ENCODE data around the gene HS3ST6.
"Not testable (repeated sequence)": the region's sequence is repeated elsewhere in the genome, so short reads cannot be mapped to it uniquely, and the experiment has no call there.

The HS3ST6 gene

DNA sequence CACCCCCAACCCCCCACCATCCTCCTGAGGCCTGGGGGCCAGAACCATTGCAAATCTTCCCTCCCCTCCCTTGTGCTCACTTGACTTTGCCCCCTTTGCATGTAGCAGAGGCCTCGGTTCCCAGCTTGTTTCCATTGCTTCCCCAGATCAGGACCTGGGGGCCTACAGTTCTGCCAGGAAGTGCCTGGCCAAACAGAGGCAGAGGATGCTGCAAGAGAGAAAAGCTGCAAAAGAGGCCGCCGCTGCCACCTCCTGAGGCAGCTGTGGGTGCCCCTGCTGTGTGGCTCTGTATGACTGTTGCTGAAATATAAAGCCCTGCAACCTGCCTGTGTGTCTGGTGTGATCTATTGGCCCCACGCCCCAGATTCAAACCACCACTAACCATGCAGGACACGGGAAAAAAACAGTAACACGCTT is 43.4 kb upstream of the HS3ST6 start:
- Histone ChIP-seq H3K36me3 (replicated peaks) (peaks cover 32% of the 10 kb centered on the region), H3K27me3 (replicated peaks) (no peaks in the 10 kb centered on the region), H3K4me3 (ENCODE audit: low read depth, low read length) (no peak overlapping the region), H3K27ac (no peak overlapping the region)
- in situ Hi-C loops (cut with HindIII; ENCODE audit: low pct_ligation_motif_present, low sequenced_read_pairs): no loop called here
- TF ChIP-seq, protein P1, sequence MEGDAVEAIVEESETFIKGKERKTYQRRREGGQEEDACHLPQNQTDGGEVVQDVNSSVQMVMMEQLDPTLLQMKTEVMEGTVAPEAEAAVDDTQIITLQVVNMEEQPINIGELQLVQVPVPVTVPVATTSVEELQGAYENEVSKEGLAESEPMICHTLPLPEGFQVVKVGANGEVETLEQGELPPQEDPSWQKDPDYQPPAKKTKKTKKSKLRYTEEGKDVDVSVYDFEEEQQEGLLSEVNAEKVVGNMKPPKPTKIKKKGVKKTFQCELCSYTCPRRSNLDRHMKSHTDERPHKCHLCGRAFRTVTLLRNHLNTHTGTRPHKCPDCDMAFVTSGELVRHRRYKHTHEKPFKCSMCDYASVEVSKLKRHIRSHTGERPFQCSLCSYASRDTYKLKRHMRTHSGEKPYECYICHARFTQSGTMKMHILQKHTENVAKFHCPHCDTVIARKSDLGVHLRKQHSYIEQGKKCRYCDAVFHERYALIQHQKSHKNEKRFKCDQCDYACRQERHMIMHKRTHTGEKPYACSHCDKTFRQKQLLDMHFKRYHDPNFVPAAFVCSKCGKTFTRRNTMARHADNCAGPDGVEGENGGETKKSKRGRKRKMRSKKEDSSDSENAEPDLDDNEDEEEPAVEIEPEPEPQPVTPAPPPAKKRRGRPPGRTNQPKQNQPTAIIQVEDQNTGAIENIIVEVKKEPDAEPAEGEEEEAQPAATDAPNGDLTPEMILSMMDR (IDR thresholded peaks at IDR 0.05; ENCODE audit: low read depth, low read length, missing control alignments): no peak
- DNase-seq: no peak

DNA sequence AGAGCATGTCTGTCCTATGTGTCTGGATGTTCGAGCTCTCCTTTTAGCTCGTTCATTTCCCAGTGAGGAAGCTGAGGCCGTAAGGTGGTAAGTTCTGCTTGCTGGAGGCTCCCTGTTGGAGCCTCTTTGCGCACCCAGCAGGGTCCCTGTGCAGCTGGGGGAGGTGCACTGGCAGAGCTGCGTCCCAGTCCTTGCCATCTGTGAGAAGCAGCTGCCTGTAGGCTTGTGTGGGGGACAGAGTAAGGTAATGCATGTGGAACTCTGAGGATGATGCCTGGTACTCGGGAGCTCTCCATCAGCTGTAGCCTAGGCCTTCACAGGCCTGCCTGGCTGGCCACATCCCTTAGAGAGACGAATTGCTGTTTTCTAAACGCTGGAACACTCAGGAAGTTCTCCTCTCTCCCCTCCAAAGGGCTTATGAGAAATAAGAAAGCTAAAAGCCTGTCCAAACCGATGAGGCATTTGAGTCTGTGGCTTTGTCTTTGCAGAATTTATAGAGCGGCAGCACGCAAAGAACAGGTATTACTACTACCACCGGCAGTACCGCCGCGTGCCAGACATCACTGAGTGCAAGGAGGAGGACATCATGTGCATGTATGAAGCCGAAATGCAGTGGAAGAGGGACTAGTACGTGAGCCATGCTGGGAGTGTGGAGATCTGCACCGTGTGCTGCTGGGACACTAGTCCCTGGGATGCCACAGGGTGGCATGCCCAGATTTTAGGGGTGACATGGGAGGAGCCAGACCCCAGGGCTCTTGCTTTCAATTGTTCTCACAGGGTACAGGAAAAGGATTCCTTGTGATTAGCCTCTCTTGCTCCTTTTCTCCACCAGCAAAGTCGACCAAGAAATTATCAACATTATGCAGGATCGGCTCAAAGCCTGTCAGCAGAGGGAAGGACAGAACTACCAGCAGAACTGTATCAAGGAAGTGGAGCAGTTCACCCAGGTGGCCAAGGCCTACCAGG is 42.7 kb upstream of the HS3ST6 start:
- DNase-seq: no peak
- Histone ChIP-seq H3K27me3 (replicated peaks) (no peaks in the 10 kb centered on the region), H3K36me3 (replicated peaks) (peaks cover 32% of the 10 kb centered on the region), H3K27ac (no peak overlapping the region), H3K4me3 (ENCODE audit: low read depth, low read length) (peak overlapping the region; percentile 88)
- in situ Hi-C loops (cut with HindIII; ENCODE audit: low pct_ligation_motif_present, low sequenced_read_pairs): no loop called here
- TF ChIP-seq, protein P1 (IDR thresholded peaks at IDR 0.05; ENCODE audit: low read depth, low read length, missing control alignments): no peak

DNA sequence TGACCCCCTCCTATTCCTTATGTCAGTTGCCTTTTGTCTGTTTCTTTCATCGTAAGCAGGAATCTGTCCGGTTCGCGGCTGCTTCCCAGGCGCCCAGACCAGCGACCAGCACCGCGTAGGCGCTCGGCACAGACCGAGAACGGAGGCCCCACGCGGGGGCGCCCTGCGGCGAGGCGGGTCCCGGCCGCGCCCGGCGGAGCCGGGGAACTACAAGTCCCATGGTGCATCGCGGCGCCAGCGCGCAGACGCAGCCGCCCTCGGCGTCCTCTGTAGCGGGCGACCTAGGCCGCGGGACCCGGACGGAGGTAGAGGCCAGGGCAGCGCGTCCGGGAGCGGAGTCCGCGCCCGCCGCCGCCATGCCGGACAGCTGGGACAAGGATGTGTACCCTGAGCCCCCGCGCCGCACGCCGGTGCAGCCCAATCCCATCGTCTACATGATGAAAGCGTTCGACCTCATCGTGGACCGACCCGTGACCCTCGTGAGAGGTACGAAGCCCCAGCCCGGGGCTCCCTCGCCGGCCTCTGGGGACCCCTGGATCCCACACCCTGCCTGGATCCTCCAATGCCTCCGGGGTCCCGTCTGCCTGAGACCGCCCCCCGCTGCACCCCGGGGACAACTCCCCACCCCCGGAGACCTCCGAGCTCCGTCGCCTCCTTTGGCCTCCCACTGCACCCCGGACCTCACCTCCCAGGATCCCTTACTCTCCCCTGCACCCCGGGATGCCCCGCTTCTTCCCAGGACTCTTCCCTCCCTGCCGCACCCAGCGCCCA is 41.2 kb upstream of the HS3ST6 start, which contains the start of gene NDUFB10:
TSS of gene NDUFB10 (plus strand) at position 270 of the 771 bp plus-strand sequence. CDS start at position 357, 87 bp downstream.
- peak within 1 kb of the TSS; percentile 88 for H3K4me3 ChIP-seq (ENCODE audit: low read depth, low read length)
- H3K27ac ChIP-seq: peak within 1 kb of the TSS; percentile 24
- H3K36me3 ChIP-seq (replicated peaks): peaks cover 32% of the 10 kb centered on the region
- DNase-seq: peak; percentile 78
- TF ChIP-seq, protein P1 (IDR thresholded peaks at IDR 0.05; ENCODE audit: low read depth, low read length, missing control alignments): peak; percentile 46
- H3K27me3 ChIP-seq (replicated peaks): no peaks in the 10 kb centered on the region
- in situ Hi-C loops (cut with HindIII; ENCODE audit: low pct_ligation_motif_present, low sequenced_read_pairs): no loop called here

DNA sequence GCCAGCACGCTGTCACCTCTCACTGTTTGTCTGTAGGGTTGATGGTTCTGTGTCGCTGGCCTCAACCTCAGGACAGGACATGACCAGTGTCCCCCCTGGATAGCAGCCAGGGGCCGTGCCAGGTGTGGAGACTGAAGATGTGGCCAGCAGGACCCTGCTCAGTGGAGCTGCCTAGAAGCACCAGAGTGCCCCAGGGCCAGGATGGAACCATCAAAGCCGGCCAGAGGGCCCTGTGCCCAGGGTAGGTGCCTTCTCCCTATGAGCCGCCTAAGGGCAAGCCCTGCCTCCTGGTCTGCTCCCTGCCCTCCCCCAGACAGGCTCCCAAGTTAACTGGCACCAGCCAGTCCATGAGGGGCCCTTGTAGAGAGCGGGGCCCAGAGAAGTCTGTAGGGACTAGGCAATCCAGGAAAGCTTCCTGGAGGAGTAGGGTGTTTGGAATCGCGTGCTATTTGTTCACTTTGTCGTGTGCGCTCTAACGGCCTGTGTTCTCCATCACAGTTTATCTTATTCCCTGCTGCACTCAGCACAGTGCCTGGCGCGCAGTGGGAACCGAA is 40.6 kb upstream of the HS3ST6 start:
- H3K36me3 ChIP-seq (replicated peaks): peaks cover 27% of the 10 kb centered on the region
- no peak overlapping the region for H3K27ac ChIP-seq
- TF ChIP-seq, protein P1 (IDR thresholded peaks at IDR 0.05; ENCODE audit: low read depth, low read length, missing control alignments): no peak
- in situ Hi-C loops (cut with HindIII; ENCODE audit: low pct_ligation_motif_present, low sequenced_read_pairs): no loop called here
- no peaks in the 10 kb centered on the region for H3K27me3 ChIP-seq (replicated peaks)
- no peak for DNase-seq
- H3K4me3 ChIP-seq (ENCODE audit: low read depth, low read length): peak overlapping the region; percentile 88

DNA sequence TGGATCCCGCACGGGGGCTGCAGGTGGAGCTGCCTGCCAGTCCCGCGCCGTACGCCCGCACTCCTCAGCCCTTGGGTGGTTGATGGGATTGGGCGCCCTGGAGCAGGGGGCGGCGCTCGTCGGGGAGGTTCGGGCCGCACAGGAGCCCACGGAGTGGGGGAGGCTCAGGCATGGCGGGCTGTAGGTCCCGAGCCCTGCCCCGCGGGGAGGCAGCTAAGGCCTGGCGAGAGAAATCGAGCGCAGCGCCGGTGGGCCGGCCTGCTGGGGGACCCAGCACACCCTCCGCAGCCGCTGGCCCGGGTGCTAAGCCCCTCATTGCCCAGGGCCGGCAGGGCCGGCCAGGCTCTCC is 39.9 kb upstream of the HS3ST6 start:
- H3K27me3 ChIP-seq (replicated peaks); DNase-seq; H3K4me3 ChIP-seq (ENCODE audit: low read depth, low read length); in situ Hi-C loops (cut with HindIII; ENCODE audit: low pct_ligation_motif_present, low sequenced_read_pairs); H3K27ac ChIP-seq: not testable (repeated sequence)
- peaks cover 20% of the 10 kb centered on the region for H3K36me3 ChIP-seq (replicated peaks)

DNA sequence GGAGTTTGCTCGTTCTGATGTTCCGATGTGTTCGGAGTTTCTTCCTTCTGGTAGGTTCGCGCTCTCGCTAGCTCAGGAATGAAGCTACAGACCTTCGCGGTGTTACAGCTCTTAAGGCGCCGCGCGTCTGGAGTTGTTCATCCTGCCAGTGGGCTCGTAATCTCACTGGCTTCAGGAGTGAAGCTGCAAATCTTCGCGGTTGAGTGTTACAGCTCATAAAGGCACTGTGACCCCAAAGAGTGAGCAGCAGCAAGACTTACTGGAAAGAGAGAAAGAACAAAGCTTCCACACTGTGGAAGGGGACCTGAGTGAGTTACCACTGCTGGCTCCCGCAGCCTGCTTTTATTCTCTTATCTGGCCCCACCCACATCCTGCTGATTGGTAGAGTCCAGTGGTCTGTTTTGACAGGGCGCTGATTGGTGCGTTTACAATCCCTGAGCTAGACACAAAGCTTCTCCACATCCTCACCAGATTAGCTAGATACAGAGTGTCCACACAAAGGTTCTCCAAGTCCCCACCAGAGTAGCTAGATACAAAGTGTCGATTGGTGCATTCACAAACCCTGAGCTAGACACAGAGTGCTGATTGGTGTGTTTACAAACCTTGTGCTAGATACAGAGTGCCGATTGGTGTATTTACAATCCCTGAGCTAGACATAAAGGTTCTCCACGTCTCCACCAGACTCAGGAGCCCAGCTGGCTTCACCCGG is 39.4 kb upstream of the HS3ST6 start:
- in situ Hi-C loops (cut with HindIII; ENCODE audit: low pct_ligation_motif_present, low sequenced_read_pairs); DNase-seq: not testable (repeated sequence)

More for the DNA sequence above, 39.4 kb upstream of the HS3ST6 start:
- H3K27ac ChIP-seq; H3K4me3 ChIP-seq (ENCODE audit: low read depth, low read length); H3K27me3 ChIP-seq (replicated peaks): not testable (repeated sequence)
- H3K36me3 ChIP-seq (replicated peaks): peaks cover 15% of the 10 kb centered on the region

Data from brain microvascular endothelial cell (primary cell).